ENCODE results near the gene CNKSR3.

- TF ChIP-seq OSR1 (CRISPR knock-in tag; IDR thresholded peaks at IDR 0.05) (no peak), ZFP3 (CRISPR knock-in tag; IDR thresholded peaks at IDR 0.05) (no peak), ZC3H10 (CRISPR knock-in tag; IDR thresholded peaks at IDR 0.05) (no peak), TOX (CRISPR knock-in tag; IDR thresholded peaks at IDR 0.05; ENCODE audit: borderline replicate concordance) (no peak), CREB5 (CRISPR knock-in tag; IDR thresholded peaks at IDR 0.05; ENCODE audit: low read depth) (no peak), GLIS3 (CRISPR knock-in tag; IDR thresholded peaks at IDR 0.05) (no peak), PPARA (CRISPR knock-in tag; IDR thresholded peaks at IDR 0.05; ENCODE audit: borderline replicate concordance) (no peak)
Observed at GRCh38 chr6:154502553-154502952, 7.9 kb downstream of the CNKSR3 start.

Measured in SK-N-SH treated with all-trans-retinoic acid at 6 μM for 48 hours (cell line).